Activated T-helper 9 cell treated with anti-CD3 and anti-CD28 coated beads, Interleukin-2, amount 50 U/mL, for 16 hours (primary cell): ENCODE data around the gene FUOM.

Source experiments
- DNase-seq: peaks from one replicate; pipeline ENCODE4 v3.0.0-alpha.2; 2020; ENCODE audit warnings: low read depth

Gene FUOM

GRCh38 chr10:133366751-133367150, 8.9 kb upstream of the FUOM start:
- DNase-seq, result no peak

GRCh38 chr10:133366130-133366478, 8.3 kb upstream of the FUOM start:
- DNase-seq, result no peak

GRCh38 chr10:133365461-133366129, 7.8 kb upstream of the FUOM start:
- DNase-seq, result no peak

- no peak for DNase-seq
These were observed 7.0 kb upstream of the FUOM start for GRCh38 chr10:133364645-133365431.

GRCh38 chr10:133362846-133363245, 5.0 kb upstream of the FUOM start:
- no peak for DNase-seq

GRCh38 chr10:133361773-133362441, 4.1 kb upstream of the FUOM start:
- DNase-seq, result no peak

GRCh38 chr10:133361227-133361626, 3.4 kb upstream of the FUOM start:
- no peak for DNase-seq

- DNase-seq, result no peak
These were observed 2.3 kb upstream of the FUOM start for GRCh38 chr10:133359972-133360610.

- DNase-seq, result no peak
These were observed 1.7 kb upstream of the FUOM start for GRCh38 chr10:133359554-133359971.

GRCh38 chr10:133358925-133359310, 1.1 kb upstream of the FUOM start:
- DNase-seq, result no peak

GRCh38 chr10:133358162-133358924, 524 bp upstream of the FUOM start:
- no peak for DNase-seq

GRCh38 chr10:133356549-133357284, 1.1 kb downstream of the FUOM start:
- DNase-seq, result no peak

- no peak for DNase-seq
These were observed 1.8 kb downstream of the FUOM start for GRCh38 chr10:133355991-133356390.

GRCh38 chr10:133355266-133355665, 2.6 kb downstream of the FUOM start:
- DNase-seq, result no peak

- DNase-seq, result no peak
These were observed 3.1 kb downstream of the FUOM start for GRCh38 chr10:133354672-133355240.

- DNase-seq, result no peak
These were observed 3.7 kb downstream of the FUOM start for GRCh38 chr10:133353988-133354605.

GRCh38 chr10:133353202-133353959, 4.4 kb downstream of the FUOM start:
- no peak for DNase-seq

- DNase-seq, result no peak
These were observed 6.2 kb downstream of the FUOM start for GRCh38 chr10:133351408-133352318.

- no peak for DNase-seq
These were observed 6.9 kb downstream of the FUOM start for GRCh38 chr10:133350950-133351329.
